HG03103 (cell line): ENCODE results near the gene PCSK7.
"Not testable (repeated sequence)": the region's sequence is repeated elsewhere in the genome, so short reads cannot be mapped to it uniquely, and the experiment has no call there.

Source experiments
- ATAC-seq: cut with Tn5 transposase; IDR thresholded peaks from one replicate; pipeline ENCODE4 v1.9.1; 2021; ENCODE audit warnings: low read depth; ENCODE audit not compliant: unreplicated experiment

Gene PCSK7

DNA sequence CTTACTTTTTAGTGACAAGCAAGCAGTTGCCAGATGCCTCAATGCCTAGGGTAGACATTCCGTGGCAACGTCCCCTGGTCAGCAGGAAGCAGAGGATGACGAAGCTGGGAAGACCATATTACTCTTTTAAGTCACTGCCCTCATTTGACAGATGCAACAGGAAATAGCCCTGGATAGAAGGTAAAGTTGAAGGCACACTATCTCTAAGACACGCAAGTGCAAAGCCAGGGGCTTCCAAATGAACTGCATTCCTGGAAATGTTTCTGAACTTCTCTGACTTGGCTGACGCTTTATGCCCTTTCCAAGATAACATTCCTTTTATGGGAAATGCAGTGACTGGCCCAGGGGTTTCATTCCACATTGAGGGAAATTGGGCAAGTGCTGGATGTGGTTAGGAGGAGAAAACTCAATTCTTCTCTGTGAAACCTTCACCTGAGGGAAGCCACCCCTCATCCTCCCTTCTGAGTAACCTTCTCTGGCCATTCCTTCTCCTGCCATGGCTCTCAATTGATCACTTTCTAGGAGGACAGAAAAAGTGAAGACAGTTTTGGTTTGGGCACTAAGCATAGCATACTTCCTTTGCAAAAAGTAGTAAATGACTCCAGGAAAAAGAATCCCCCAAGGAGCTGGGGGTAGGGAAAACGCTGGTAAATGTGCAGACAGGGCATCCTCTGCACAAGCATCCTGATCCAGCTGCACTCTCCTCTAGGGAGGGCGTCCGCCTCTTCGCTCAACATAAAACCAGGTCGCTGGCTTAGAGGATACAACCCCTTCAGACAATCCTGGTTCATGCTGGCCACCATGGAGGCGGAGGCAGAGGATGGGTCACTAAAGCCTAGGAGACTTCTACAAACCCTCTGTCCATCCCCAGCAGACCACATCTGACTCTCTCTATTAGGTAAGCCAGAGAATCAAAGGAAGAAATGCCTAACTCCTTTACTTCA, 14.5 kb downstream of the PCSK7 start:
- ATAC-seq = no peak

DNA sequence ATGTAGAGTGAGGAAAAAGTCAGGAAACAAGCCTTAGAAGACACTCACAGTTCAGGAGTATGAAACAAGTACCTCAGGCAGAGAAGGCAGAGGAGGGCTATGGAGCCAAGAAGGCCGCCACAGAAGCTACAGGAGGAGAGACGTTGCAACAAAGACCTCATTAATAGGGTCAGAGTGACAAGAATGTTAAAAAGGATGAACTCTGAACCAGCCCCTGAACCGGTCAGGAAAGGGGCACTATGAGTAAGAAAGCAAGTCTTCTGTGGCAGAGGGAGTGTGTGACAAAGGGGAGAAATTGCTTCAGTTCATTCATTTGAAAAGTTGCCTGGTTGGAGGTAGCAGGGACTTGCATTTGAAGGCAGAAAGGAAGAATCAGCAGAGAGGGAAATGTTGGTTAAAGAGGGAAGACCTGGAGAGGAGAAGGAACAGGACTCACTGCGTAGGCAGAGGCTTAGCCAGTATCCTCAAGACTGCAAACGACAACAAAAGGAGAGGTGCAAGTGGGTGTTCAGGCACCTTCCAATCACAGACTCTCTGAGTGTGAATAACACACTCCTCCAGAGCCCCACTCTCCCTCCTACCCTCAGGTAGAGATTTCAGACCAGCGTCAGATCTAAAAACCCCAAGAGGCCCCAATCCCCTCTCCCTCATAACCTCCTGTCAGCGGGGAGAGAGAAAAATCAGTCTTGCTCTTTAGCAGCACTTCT, 17.3 kb downstream of the PCSK7 start:
- no peak for ATAC-seq

DNA sequence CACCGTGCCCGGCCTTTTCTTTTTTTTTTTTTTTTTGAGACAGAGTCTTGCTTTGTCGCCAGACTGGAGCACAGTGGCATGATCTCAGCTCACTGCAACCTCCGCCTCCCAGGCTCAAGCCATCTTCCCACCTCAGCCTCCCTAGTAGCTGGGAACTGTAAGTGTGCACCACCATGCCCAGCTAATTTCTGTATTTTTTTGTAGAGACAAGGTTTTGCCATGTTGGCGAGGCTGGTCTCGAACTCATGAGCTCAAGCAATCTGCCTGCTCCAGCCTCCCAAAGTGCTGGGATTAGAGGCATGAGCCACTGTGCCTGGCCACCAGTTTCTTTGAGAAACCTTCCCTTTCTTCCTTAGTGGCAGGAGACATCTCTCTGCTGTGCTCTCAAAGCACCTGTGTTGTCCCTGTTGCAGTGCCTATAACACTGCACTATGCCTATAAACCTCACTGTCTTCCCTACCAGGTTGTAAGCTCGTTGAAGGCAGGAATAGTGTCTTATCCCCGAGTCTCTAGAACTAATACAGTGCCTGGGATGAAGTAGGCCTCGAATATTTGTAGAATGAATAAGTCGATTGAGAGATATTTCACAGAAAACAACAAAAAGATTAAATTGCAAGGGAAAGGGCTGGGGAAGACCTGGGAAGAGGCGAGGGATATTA, 19.0 kb downstream of the PCSK7 start:
- no peak for ATAC-seq

DNA sequence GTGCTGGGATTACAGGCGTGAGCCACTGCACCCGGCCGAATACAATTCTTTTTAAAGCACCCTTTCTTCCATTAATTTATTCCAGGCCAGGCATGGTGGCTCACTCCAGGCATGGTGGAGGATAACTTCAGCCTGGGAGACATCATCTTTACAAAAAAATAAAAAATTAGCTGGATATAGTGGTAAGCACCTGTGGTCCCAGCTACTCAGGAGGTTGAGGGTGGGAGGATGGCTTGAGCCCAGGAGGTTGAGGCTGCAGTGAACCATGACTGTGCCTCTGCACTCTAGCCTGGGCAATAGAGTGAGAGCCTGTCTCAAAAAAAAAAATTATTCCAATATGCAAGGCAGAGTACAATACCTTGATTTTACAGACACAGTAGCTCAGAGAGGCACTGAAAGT, 21.3 kb downstream of the PCSK7 start:
- no peak for ATAC-seq

DNA sequence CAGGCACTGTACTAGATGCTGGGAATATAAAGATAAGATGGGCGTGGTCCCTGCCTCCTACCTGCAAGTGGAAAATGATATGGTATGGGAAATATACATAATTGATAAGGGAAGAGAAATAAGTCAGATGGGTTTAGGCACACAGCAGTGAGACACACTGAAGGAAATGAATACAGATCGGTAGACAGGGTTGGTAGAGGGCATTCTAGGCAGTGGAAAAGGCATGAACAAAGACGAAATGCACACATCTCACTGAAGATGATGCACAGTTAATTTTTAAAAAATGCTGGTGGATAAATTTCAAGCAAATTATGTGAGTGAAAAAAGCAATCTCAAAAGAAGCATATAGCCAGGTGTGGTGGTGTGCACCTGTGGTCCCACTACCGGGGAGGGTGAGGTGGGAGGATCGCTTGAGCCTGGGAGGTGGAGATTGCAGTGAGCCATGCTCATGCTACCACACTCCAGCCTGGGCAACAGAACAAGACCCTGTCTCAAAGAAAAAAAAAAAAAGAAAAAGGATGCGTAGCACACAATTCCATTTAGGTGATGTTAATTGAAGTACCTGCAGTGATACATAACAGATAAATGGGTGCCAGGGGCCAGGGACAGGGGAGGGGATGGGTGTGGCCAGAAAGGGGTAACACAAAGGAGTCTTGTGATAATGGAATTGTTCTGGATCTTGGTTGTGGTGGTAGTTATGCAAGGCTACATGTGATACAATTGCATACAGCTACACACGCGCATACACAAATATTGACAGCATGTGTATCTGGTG, 22.3 kb downstream of the PCSK7 start:
- not testable (repeated sequence) for ATAC-seq

DNA sequence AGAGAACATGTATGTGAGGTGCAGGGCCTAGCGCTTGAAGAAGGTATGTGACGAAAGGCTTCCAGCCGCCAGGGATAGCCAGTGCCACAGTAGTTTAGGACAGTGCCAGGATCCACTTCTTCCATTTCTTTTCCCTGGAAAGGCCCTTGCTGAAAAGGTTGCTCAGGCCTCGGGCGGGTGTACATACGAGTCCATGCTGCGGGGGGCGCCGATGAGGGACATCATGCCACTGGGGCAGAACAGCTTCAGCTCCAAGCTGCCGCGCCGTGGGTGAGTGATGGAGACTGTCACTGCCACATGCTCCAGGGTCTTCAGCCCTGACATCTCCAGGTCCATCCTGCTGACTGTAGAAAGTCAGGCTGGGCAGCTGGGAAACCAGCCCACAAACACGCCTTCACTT, 23.2 kb downstream of the PCSK7 start:
- not testable (repeated sequence) for ATAC-seq

DNA sequence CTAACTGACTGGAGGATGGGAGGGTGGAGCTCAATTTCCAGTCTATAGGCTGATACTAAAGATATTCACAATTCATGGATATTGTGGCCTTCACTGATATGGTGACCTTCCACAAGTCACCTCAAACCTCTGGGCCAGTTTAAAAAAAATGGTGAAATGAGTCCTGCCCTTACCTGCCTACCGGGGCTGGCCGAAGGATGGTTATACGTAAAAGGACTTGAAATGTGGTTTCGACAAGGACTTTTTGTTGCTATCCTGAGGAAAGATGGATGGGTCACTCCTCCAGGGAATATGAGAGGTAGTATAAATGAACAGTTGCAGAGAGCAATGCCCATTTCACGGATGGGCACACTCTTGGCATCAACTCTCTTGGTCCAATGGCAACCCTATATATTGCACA, 24.4 kb downstream of the PCSK7 start:
- ATAC-seq = not testable (repeated sequence)

DNA sequence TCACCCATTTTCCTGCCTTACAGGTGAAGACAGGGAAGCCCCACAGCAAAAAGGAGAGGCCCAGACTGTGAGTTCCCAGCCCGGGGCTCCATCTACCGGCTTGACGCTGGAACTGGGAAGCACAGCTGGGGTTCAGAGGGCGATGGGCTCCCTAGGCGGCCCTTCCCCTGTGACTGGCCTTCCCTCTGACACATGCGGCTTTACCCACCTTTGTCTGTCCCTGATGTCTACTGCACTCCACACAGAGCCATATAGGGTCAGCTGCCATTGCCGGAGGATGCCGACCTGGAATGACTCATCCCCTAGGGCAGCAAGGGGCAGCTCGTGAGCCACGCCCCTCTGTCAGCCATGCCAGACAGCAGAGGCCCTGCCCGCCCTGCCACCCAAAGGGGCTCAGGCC, 25.0 kb downstream of the PCSK7 start:
- ATAC-seq = not testable (repeated sequence)

DNA sequence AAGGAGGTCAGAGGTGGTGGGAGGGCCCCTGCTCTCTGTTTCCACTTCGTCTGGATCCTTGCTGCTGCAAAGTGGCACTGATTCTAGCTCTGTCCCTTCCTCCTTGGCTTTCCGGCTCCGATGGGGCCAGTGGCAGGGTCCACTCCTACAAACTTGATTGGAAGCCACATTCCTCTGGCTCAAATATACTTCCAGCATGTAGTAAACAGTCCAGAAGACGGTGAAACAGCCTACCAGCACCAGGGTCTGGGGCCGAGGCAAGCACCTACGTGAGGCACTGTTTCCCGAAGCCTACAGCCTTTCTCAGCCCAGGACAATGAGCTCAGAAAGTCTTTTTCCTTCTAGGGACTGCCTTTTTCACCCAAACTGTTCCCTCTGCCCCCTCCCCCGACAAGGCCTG, 25.8 kb downstream of the PCSK7 start:
- not testable (repeated sequence) for ATAC-seq

DNA sequence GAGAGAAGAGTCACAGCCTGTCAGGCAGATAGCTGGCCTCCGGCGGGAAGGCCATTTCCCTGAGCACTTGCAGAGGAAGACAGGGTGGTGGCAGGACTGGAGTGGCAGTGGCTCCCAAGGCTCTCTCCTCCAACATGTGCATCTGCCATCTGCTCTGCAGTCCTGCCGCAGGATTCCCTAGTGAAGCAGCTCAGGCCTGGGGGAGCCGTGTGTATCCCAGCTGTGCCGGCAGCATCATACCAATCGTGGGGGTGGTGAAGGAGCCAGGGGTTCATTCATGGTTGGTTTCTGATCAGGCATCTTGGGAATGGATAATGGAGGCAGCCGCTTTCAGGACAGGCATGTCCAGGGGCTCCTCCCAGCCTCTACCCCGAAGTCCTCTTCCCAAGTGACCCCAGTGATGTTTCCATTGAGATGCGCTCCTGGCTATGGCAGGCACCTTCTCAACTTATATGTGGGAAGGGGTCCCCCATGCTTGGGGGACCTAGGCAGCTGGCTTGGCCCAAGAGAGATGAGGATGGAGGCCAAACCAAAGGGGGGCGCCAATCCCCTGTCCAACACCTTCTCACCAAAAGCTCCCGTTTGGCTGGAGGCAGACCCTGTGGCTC, 26.6 kb downstream of the PCSK7 start:
- ATAC-seq = no peak

DNA sequence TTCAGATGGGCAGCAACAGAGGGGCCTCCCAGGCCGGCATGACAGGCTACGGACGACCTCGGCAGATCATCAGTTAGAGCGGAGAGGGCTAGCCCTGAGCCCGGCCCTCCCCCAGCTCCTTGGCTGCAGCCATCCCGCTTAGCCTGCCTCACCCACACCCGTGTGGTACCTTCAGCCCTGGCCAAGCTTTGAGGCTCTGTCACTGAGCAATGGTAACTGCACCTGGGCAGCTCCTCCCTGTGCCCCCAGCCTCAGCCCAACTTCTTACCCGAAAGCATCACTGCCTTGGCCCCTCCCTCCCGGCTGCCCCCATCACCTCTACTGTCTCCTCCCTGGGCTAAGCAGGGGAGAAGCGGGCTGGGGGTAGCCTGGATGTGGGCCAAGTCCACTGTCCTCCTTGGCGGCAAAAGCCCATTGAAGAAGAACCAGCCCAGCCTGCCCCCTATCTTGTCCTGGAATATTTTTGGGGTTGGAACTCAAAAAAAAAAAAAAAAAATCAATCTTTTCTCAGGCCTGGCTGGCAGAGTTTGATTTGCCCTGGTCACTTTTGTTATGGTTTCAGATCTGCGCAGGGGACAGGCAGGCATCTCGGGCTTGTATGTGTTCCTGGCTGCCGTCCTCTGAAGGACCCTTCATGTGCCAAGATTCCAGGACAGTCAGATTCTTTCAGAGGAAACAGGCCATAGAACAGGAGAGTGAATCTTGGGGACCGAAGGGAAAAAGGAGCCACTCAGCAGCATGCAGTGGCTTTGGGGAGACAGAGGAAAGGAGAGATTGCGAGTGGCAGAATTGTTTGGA, 27.4 kb downstream of the PCSK7 start:
- ATAC-seq = no peak

DNA sequence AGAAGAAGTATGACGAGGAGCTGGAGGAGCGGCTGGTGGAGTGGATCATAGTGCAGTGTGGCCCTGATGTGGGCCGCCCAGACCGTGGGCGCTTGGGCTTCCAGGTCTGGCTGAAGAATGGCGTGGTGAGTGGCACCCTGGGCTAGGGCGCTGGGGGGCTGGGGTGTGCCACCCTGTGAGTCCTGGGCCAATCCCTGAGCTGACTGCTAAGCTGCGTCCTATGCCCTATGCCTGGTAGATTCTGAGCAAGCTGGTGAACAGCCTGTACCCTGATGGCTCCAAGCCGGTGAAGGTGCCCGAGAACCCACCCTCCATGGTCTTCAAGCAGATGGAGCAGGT, 28.8 kb downstream of the PCSK7 start:
- ATAC-seq = no peak

DNA sequence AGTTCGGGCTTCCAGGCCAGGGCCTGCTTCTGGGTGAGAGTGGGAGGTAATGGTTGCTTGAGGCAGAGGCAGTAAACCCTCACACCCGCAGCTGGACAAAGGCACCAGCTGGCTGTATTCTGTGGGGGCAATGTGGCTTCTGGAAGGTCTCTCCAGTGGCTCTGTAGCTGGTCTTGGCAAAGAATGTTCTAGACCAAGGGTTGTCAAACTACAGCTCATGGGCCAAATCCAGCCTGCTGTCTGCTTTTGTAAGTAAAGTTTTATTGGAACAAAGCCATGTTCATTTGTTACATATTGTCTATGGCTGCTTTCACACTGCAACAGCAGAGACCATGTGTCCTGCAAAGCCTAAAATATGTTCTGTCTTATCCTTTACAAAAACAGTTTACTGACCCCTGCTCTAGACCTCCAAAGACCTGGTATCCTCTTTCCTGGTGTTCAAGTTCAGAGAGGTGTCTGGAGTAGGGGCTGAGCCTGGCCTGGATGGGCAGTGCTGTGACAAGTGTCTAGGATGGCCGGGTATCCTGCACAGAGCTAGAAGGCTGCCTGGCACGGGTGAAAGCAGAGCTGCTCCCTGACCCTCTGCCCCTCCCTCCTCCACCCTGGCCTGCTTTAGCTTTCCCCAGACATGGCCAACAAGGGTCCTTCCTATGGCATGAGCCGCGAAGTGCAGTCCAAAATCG, 29.3 kb downstream of the PCSK7 start:
- ATAC-seq = no peak

DNA sequence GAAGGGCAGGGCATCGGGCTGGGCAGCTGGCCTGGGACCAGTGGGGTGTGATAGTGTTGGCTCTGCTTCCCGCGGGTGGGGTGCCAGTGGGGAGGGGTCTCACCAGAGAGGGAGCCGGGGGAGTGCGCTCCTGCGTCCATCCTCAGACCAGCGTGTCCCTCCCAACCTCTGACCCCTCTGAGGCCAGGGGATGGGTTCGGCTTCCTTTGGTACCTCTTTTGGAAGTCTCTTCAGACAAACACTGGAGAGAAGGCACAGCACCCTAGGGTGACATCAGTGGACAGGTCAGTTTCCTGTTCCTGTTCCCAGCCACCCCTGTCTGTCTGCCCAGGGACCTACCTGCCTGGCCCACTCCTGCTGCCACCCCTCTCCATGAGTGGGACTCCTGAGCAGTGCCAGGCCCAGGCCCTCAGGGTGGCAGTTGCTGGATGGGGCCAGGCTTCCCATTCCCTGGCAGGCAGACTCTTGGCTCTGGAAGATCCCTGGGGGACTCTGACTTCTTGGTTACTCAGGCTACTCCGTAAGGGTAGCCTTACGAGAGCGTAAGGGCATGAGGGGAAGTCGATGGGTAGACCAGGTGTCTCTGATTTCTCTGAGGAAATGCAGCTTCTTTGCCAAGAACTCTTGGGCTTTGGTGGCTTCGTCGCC, 30.1 kb downstream of the PCSK7 start:
- no peak for ATAC-seq

DNA sequence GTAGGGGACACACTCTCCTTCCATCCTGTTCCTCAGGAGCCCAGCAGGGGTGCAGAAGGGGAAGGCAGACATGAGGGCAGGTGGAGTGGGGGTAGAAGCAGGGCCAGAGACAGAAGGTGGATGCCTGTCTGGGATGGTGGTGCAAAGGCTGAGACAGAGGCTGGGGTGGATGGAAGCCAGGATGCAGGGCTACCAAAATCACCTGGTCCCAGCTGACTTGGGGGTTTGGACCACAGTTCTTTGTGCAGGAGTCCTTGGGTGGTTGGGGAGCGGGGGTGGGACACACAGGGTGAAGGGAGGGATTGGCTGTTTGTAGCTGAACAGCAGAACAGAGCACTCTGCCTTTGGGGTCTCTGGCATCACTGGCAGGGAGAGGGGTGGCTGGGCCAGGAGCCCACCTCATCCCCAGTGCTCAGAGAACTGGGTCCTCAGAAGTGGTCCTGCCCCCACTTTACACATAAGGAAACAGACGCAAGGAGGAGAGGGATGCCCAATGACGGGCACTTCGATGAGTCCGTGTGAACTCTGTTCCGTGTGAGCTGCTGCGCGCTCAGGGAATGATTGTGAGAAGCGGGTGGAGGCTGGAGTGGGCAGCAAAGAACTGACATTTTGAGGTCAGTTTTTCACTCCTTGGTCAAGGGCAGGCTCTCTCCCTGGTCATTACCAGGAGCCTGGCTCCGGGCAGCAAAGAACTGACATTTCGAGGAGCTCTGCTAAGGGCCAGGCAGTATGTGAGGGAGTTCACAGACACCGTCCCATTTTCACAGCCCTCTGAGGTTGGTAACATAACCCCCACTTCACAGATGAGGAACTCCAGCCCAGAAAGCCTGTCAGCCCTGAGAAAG, 30.8 kb downstream of the PCSK7 start:
- no peak for ATAC-seq

DNA sequence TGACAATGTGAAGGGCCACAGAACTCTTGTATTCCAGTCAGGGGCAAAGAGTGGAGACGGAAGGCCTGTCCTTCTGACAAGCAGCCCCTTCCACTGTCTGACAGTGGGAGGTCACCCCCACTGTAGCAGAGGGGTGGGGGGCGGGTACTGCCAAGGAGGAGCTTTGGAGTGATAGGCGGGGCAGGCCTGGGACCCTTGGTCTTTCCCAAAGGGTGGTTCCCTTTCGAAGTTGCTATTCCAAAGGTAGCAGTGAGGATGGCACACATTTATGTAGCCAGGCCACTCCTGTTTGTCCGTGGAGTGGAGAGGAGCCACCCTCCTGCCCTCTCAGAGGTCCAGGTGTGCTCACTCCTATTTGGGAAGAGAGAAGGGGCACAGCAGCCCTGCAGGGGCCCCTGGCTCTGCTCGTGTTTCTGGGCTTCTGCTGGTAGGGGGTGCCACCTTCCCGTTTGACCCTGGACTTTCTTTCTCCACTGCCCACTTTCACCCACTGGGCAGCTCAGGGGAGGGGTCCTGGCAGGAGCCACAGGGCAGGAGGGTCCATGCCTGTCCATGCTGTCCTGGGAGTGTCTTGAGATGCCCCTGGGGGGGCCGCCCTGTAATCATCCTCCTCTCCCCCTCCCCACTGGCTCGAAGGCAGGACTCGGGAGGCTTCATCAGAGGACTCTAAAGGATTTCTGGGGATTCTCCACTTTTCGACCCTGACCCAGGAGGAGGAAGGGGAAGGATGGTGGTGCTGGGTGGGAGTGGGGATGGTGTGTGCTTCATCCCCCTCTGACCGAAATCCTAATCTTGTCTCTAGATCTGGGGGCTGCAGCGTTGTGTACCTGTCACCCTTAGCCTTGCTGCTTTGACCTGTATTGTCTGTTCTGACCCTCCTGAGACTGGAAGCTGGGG, 31.7 kb downstream of the PCSK7 start:
- ATAC-seq = no peak
